H9 (cell line): Measurements from ENCODE around the gene ENPP4. TPM values are rescaled to one million over a fixed set of nuclear protein-coding genes. Genes with fewer than 3 reads are reported as not detected.

Experiments used
- DNase-seq: peaks from one replicate; pipeline ENCODE4 v3.0.0-alpha.2; 2017
- H2AFZ ChIP-seq: one replicate; pipeline ENCODE4 v1.6.1; 2013; ENCODE audit warnings: mild to moderate bottlenecking, low read length, control low read depth, moderate library complexity
- H2AK5ac ChIP-seq: 2 replicates; pipeline ENCODE4 v1.6.1; 2013; ENCODE audit warnings: low read length, control low read depth, mixed read lengths; ENCODE audit not compliant: insufficient read length
- H2BK120ac ChIP-seq: one replicate; pipeline ENCODE4 v1.6.1; 2013; ENCODE audit warnings: low read depth, mild to moderate bottlenecking, low read length, control low read depth, inconsistent platforms; ENCODE audit not compliant: poor library complexity, severe bottlenecking
- H2BK12ac ChIP-seq: 2 replicates; pipeline ENCODE4 v1.6.1; 2013; ENCODE audit warnings: low read length, control low read depth, mixed read lengths, low read depth; ENCODE audit not compliant: insufficient read length
- H2BK15ac ChIP-seq: 2 replicates; pipeline ENCODE4 v1.6.1; 2013; ENCODE audit warnings: low read depth, low read length, control low read depth
- H2BK20ac ChIP-seq: one replicate; pipeline ENCODE4 v1.6.1; 2013; ENCODE audit warnings: low read depth, mild to moderate bottlenecking, low read length, control low read depth, inconsistent platforms; ENCODE audit not compliant: poor library complexity, severe bottlenecking
- H2BK5ac ChIP-seq: 2 replicates; pipeline ENCODE4 v1.6.1; 2013; ENCODE audit warnings: low read length, control low read depth, mixed read lengths; ENCODE audit not compliant: insufficient read length
- H3K14ac ChIP-seq: 2 replicates; pipeline ENCODE4 v1.6.1; 2013; ENCODE audit warnings: low read length, control low read depth; ENCODE audit not compliant: insufficient read depth
- H3K18ac ChIP-seq: 2 replicates; pipeline ENCODE4 v1.6.1; 2013; ENCODE audit warnings: low read depth, mild to moderate bottlenecking, mixed read lengths, low read length, control low read depth; ENCODE audit not compliant: insufficient read length
- H3K23ac ChIP-seq: 2 replicates; pipeline ENCODE4 v1.6.1; 2013; ENCODE audit warnings: low read length, control low read depth, mixed read lengths, low read depth; ENCODE audit not compliant: insufficient read length
- H3K23me2 ChIP-seq: 2 replicates; pipeline ENCODE4 v1.6.1; 2013; ENCODE audit warnings: low read depth, mild to moderate bottlenecking, mixed read lengths, low read length, control low read depth; ENCODE audit not compliant: insufficient read length, poor library complexity, severe bottlenecking
- H3K27ac ChIP-seq: 2 replicates; pipeline ENCODE4 v1.5.1; 2013; ENCODE audit warnings: low read length, control low read depth, mixed read lengths, low read depth; ENCODE audit not compliant: insufficient read length
- H3K27me3 ChIP-seq: 2 replicates; pipeline ENCODE4 v1.6.1; 2013; ENCODE audit warnings: low read length, control low read depth, inconsistent platforms; ENCODE audit not compliant: insufficient read depth
- H3K4ac ChIP-seq: 2 replicates; pipeline ENCODE4 v1.6.1; 2013; ENCODE audit warnings: low read depth, mild to moderate bottlenecking, control low read depth, inconsistent platforms, low read length, moderate library complexity
- H3K4me1 ChIP-seq: 2 replicates; pipeline ENCODE4 v1.6.1; 2013; ENCODE audit warnings: low read length, control low read depth, inconsistent platforms; ENCODE audit not compliant: insufficient read depth
- H3K4me2 ChIP-seq: 2 replicates; pipeline ENCODE4 v1.6.1; 2013; ENCODE audit warnings: low read length, control low read depth, mixed read lengths; ENCODE audit not compliant: insufficient read length, insufficient read depth
- H3K56ac ChIP-seq: 2 replicates; pipeline ENCODE4 v1.6.1; 2013; ENCODE audit warnings: low read depth, mild to moderate bottlenecking, mixed read lengths, low read length, control low read depth; ENCODE audit not compliant: insufficient read length
- H3K79me1 ChIP-seq: 2 replicates; pipeline ENCODE4 v1.6.1; 2013; ENCODE audit warnings: low read depth, mild to moderate bottlenecking, moderate library complexity, low read length, control low read depth, inconsistent platforms; ENCODE audit not compliant: insufficient read depth, poor library complexity, severe bottlenecking
- H3K79me2 ChIP-seq: 2 replicates; pipeline ENCODE4 v1.6.1; 2013; ENCODE audit warnings: low read length, control low read depth, inconsistent platforms; ENCODE audit not compliant: insufficient read depth
- H3K9ac ChIP-seq: 2 replicates; pipeline ENCODE4 v1.6.1; 2013; ENCODE audit warnings: low read length, control low read depth, mixed read lengths; ENCODE audit not compliant: insufficient read length; ENCODE audit errors: extremely low read depth
- H3K9me3 ChIP-seq: one replicate; pipeline ENCODE4 v1.6.1; 2013; ENCODE audit warnings: low read depth, low read length, inconsistent platforms; ENCODE audit not compliant: control insufficient read depth
- H3T11ph ChIP-seq: one replicate; pipeline ENCODE4 v1.6.1; 2013; ENCODE audit warnings: mild to moderate bottlenecking, low read length, control low read depth, inconsistent platforms
- H4K20me1 ChIP-seq: one replicate; pipeline ENCODE4 v1.6.1; 2013; ENCODE audit not compliant: control insufficient read depth, insufficient read length, insufficient read depth
- H4K5ac ChIP-seq: 2 replicates; pipeline ENCODE4 v1.6.1; 2013; ENCODE audit warnings: low read depth, mild to moderate bottlenecking, mixed read lengths, low read length, control low read depth; ENCODE audit not compliant: insufficient read length
- H4K8ac ChIP-seq: replicated peaks from 2 replicates; pipeline ENCODE4 v1.6.1; 2013; ENCODE audit warnings: low read length, control low read depth, mixed read lengths, low read depth; ENCODE audit not compliant: insufficient read length
- H4K91ac ChIP-seq: 2 replicates; pipeline ENCODE4 v1.6.1; 2013; ENCODE audit warnings: low read depth, mild to moderate bottlenecking, moderate library complexity, mixed read lengths, low read length, control low read depth; ENCODE audit not compliant: insufficient read length
- H3K27ac Mint-ChIP-seq, 3 experiments: 2 replicates in 2 of 3; 3 replicates in 1 of 3; pipeline ENCODE4 v1.8.0; 2020 to 2021; ENCODE audit warnings: mixed read lengths in 3 of 3, mild to moderate bottlenecking in 1 of 3, moderate library complexity in 1 of 3
- H3K27me3 Mint-ChIP-seq: 2 replicates; pipeline ENCODE4 v1.8.0; 2021; ENCODE audit warnings: low read depth, mild to moderate bottlenecking, moderate library complexity, mixed read lengths
- H3K36me3 Mint-ChIP-seq, 3 experiments: 2 replicates in 2 of 3; 3 replicates in 1 of 3; pipeline ENCODE4 v1.8.0; 2020 to 2021; ENCODE audit warnings: low read depth in 3 of 3, mixed read lengths in 3 of 3; ENCODE audit not compliant: insufficient read depth in 1 of 3
- H3K4me1 Mint-ChIP-seq, 2 experiments: 2 replicates each; pipeline ENCODE4 v1.8.0; 2020; ENCODE audit warnings: mixed read lengths in 2 of 2
- H3K4me3 Mint-ChIP-seq, 2 experiments: 2 replicates in 1 of 2; 3 replicates in 1 of 2; pipeline ENCODE4 v1.8.0; 2020 to 2021; ENCODE audit warnings: mild to moderate bottlenecking in 2 of 2, mixed read lengths in 2 of 2, moderate library complexity in 1 of 2
- H3K9me3 Mint-ChIP-seq, 2 experiments: 2 replicates in 1 of 2; 3 replicates in 1 of 2; pipeline ENCODE4 v1.8.0; 2020; ENCODE audit warnings: mild to moderate bottlenecking in 2 of 2, mixed read lengths in 2 of 2, moderate library complexity in 1 of 2
- CTCF ChIP-seq: fragments of 200-600 bp; sonication (generic); conservative IDR thresholded peaks from 3 replicates; pipeline ENCODE4 v1.8.0; 2021; ENCODE audit warnings: antibody characterized with exemption, mild to moderate bottlenecking
- WGBS: extraction: QIAGEN DNeasy Blood & Tissue Kit; methylation state at CpG from one replicate; pipeline ENCODE4 v1.1.7; 2013; ENCODE audit warnings: missing lambda C conversion rate, low lambda C conversion rate, mixed read lengths; ENCODE audit not compliant: insufficient read length; ENCODE audit errors: extremely low coverage; 5-methylcytosine and 5-hydroxymethylcytosine counted together
- total RNA-seq: library from RNA; stranded (reverse); gene quantifications from 2 replicates; pipeline ENCODE4 v1.2.1, GENCODE V29; 2021

The ENPP4 gene
- total RNA-seq, 1 experiment from 2014 or later: 3.2 TPM

- Histone ChIP-seq H3K4me1 (peaks cover 2% of the 10 kb centered on the region; the same call in 1 of the 2 replicates), H3K9ac (no peak overlapping the region), H3K4ac (no peak overlapping the region), H3K79me1 (no peaks in the 10 kb centered on the region), H4K20me1 (no peaks in the 10 kb centered on the region), H3K4me2 (no peak overlapping the region), H2BK120ac (no peak overlapping the region), H2AK5ac (no peak overlapping the region), H4K5ac (no peak overlapping the region), H3K23ac (no peak overlapping the region), H3T11ph (no peak overlapping the region), H3K23me2 (no peaks in the 10 kb centered on the region), H4K8ac (no peak overlapping the region), H3K18ac (no peak overlapping the region), H2BK15ac (no peak overlapping the region), H3K14ac (no peak overlapping the region), H3K79me2 (no peaks in the 10 kb centered on the region), H2AFZ (no peak overlapping the region), H3K27ac (no peak overlapping the region), H3K56ac (no peak overlapping the region), H4K91ac (no peak overlapping the region), H3K9me3 (no peaks in the 10 kb centered on the region), H2BK12ac (no peak overlapping the region), H2BK20ac (no peak overlapping the region), H3K27me3 (no peaks in the 10 kb centered on the region), H2BK5ac (no peak overlapping the region)
- peaks cover 13 to 30% (median 22%) of the 10 kb centered on the region in 3 experiments for H3K36me3 Mint-ChIP-seq
- peaks cover 11 to 13% of the 10 kb centered on the region in 2 experiments for H3K4me1 Mint-ChIP-seq
- no peak for TF ChIP-seq CTCF
- no CpG with 5 or more reads among the region's 1 CpG for WGBS
- no peak for DNase-seq
- H3K27me3 Mint-ChIP-seq: no peaks in the 10 kb centered on the region
- no peak overlapping the region for H3K4me3 Mint-ChIP-seq
- H3K27ac Mint-ChIP-seq: no peak overlapping the region
- peaks cover 22 to 26% of the 10 kb centered on the region in 2 experiments for H3K9me3 Mint-ChIP-seq
Observed at GRCh38 chr6:46115634-46116033, 14.2 kb upstream of the ENPP4 start.
